ENCODE measurements around the gene YIF1A.
"Not testable (repeated sequence)": the region's sequence is repeated elsewhere in the genome, so short reads cannot be mapped to it uniquely, and the experiment has no call there.

The YIF1A gene

GRCh38 chr11:66325263-66325671, 36.3 kb upstream of the YIF1A start:
- H3K27ac ChIP-seq (ENCODE audit: low read depth, low read length) = no peak overlapping the region
- no peak overlapping the region for H3K9ac ChIP-seq (ENCODE audit: low read depth in 1 of 2, low read length in 2 of 2)
- H3K27me3 ChIP-seq (ENCODE audit: control insufficient read depth in 1 of 2, insufficient read depth in 2 of 2, low read length in 2 of 2) = no peaks in the 10 kb centered on the region
- no peaks in the 10 kb centered on the region for H3K36me3 ChIP-seq (ENCODE audit: control insufficient read depth in 1 of 2, insufficient read depth in 2 of 2, low read length in 2 of 2)
- H3K4me3 ChIP-seq (ENCODE audit: low read depth in 1 of 2, low read length in 2 of 2) = no peak overlapping the region
- no peaks in the 10 kb centered on the region for H3K9me3 ChIP-seq (ENCODE audit: control insufficient read depth in 1 of 2, low read length in 2 of 2)
- peaks cover 10 to 15% of the 10 kb centered on the region in 2 donors for H3K4me1 ChIP-seq (ENCODE audit: control insufficient read depth in 1 of 2, insufficient read depth in 2 of 2, low read length in 2 of 2)

GRCh38 chr11:66324664-66325063, 35.7 kb upstream of the YIF1A start:
- no peaks in the 10 kb centered on the region for H3K36me3 ChIP-seq (ENCODE audit: control insufficient read depth in 1 of 2, insufficient read depth in 2 of 2, low read length in 2 of 2)
- H3K9me3 ChIP-seq (ENCODE audit: control insufficient read depth in 1 of 2, low read length in 2 of 2) = no peaks in the 10 kb centered on the region
- no peak overlapping the region for H3K27ac ChIP-seq (ENCODE audit: low read depth, low read length)
- peaks cover 10 to 15% of the 10 kb centered on the region in 2 donors for H3K4me1 ChIP-seq (ENCODE audit: control insufficient read depth in 1 of 2, insufficient read depth in 2 of 2, low read length in 2 of 2)
- no peak overlapping the region for H3K4me3 ChIP-seq (ENCODE audit: low read depth in 1 of 2, low read length in 2 of 2)
- H3K9ac ChIP-seq (ENCODE audit: low read depth in 1 of 2, low read length in 2 of 2) = no peak overlapping the region
- no peaks in the 10 kb centered on the region for H3K27me3 ChIP-seq (ENCODE audit: control insufficient read depth in 1 of 2, insufficient read depth in 2 of 2, low read length in 2 of 2)

GRCh38 chr11:66323684-66324083, 34.7 kb upstream of the YIF1A start:
- no peaks in the 10 kb centered on the region for H3K36me3 ChIP-seq (ENCODE audit: control insufficient read depth in 1 of 2, insufficient read depth in 2 of 2, low read length in 2 of 2)
- H3K4me1 ChIP-seq (ENCODE audit: control insufficient read depth in 1 of 2, insufficient read depth in 2 of 2, low read length in 2 of 2) = peaks cover 8 to 16% of the 10 kb centered on the region in 2 donors
- no peaks in the 10 kb centered on the region for H3K27me3 ChIP-seq (ENCODE audit: control insufficient read depth in 1 of 2, insufficient read depth in 2 of 2, low read length in 2 of 2)
- no peak overlapping the region for H3K27ac ChIP-seq (ENCODE audit: low read depth, low read length)
- no peak overlapping the region for H3K4me3 ChIP-seq (ENCODE audit: low read depth in 1 of 2, low read length in 2 of 2)
- H3K9ac ChIP-seq (ENCODE audit: low read depth in 1 of 2, low read length in 2 of 2) = no peak overlapping the region
- H3K9me3 ChIP-seq (ENCODE audit: control insufficient read depth in 1 of 2, low read length in 2 of 2) = no peaks in the 10 kb centered on the region

GRCh38 chr11:66322732-66323427, 33.9 kb upstream of the YIF1A start:
- H3K36me3 ChIP-seq (ENCODE audit: control insufficient read depth in 1 of 2, insufficient read depth in 2 of 2, low read length in 2 of 2) = no peaks in the 10 kb centered on the region
- no peaks in the 10 kb centered on the region for H3K27me3 ChIP-seq (ENCODE audit: control insufficient read depth in 1 of 2, insufficient read depth in 2 of 2, low read length in 2 of 2)
- no peaks in the 10 kb centered on the region for H3K9me3 ChIP-seq (ENCODE audit: control insufficient read depth in 1 of 2, low read length in 2 of 2)
- H3K27ac ChIP-seq (ENCODE audit: low read depth, low read length) = no peak overlapping the region
- H3K4me1 ChIP-seq (ENCODE audit: control insufficient read depth in 1 of 2, insufficient read depth in 2 of 2, low read length in 2 of 2) = peaks cover 8 to 16% of the 10 kb centered on the region in 2 donors
- no peak overlapping the region for H3K9ac ChIP-seq (ENCODE audit: low read depth in 1 of 2, low read length in 2 of 2)
- H3K4me3 ChIP-seq (ENCODE audit: low read depth in 1 of 2, low read length in 2 of 2) = no peak overlapping the region

- no peak overlapping the region for H3K27ac ChIP-seq (ENCODE audit: low read depth, low read length)
- no peak overlapping the region for H3K4me3 ChIP-seq (ENCODE audit: low read depth in 1 of 2, low read length in 2 of 2)
- H3K4me1 ChIP-seq (ENCODE audit: control insufficient read depth in 1 of 2, insufficient read depth in 2 of 2, low read length in 2 of 2) = peaks cover 10 to 13% of the 10 kb centered on the region in 2 donors
- H3K9ac ChIP-seq (ENCODE audit: low read depth in 1 of 2, low read length in 2 of 2) = no peak overlapping the region
- H3K36me3 ChIP-seq (ENCODE audit: control insufficient read depth in 1 of 2, insufficient read depth in 2 of 2, low read length in 2 of 2) = no peaks in the 10 kb centered on the region
- no peaks in the 10 kb centered on the region for H3K27me3 ChIP-seq (ENCODE audit: control insufficient read depth in 1 of 2, insufficient read depth in 2 of 2, low read length in 2 of 2)
- no peaks in the 10 kb centered on the region for H3K9me3 ChIP-seq (ENCODE audit: control insufficient read depth in 1 of 2, low read length in 2 of 2)
Observed at GRCh38 chr11:66321606-66322005, 32.7 kb upstream of the YIF1A start.

- H3K36me3 ChIP-seq (ENCODE audit: control insufficient read depth in 1 of 2, insufficient read depth in 2 of 2, low read length in 2 of 2); H3K9me3 ChIP-seq (ENCODE audit: control insufficient read depth in 1 of 2, low read length in 2 of 2); H3K27ac ChIP-seq (ENCODE audit: low read depth, low read length); H3K9ac ChIP-seq (ENCODE audit: low read depth in 1 of 2, low read length in 2 of 2); H3K27me3 ChIP-seq (ENCODE audit: control insufficient read depth in 1 of 2, insufficient read depth in 2 of 2, low read length in 2 of 2); H3K4me3 ChIP-seq (ENCODE audit: low read depth in 1 of 2, low read length in 2 of 2): not testable (repeated sequence)
- peaks cover 10 to 17% of the 10 kb centered on the region in 2 donors for H3K4me1 ChIP-seq (ENCODE audit: control insufficient read depth in 1 of 2, insufficient read depth in 2 of 2, low read length in 2 of 2)
Observed at GRCh38 chr11:66320748-66321147, 31.8 kb upstream of the YIF1A start.

GRCh38 chr11:66320289-66320688, 31.3 kb upstream of the YIF1A start:
- H3K27ac ChIP-seq (ENCODE audit: low read depth, low read length); H3K36me3 ChIP-seq (ENCODE audit: control insufficient read depth in 1 of 2, insufficient read depth in 2 of 2, low read length in 2 of 2); H3K9ac ChIP-seq (ENCODE audit: low read depth in 1 of 2, low read length in 2 of 2); H3K4me3 ChIP-seq (ENCODE audit: low read depth in 1 of 2, low read length in 2 of 2); H3K27me3 ChIP-seq (ENCODE audit: control insufficient read depth in 1 of 2, insufficient read depth in 2 of 2, low read length in 2 of 2); H3K9me3 ChIP-seq (ENCODE audit: control insufficient read depth in 1 of 2, low read length in 2 of 2): not testable (repeated sequence)
- peaks cover 10 to 17% of the 10 kb centered on the region in 2 donors for H3K4me1 ChIP-seq (ENCODE audit: control insufficient read depth in 1 of 2, insufficient read depth in 2 of 2, low read length in 2 of 2)

- Histone ChIP-seq H3K9ac (ENCODE audit: low read depth in 1 of 2, low read length in 2 of 2) (no peak overlapping the region), H3K4me1 (ENCODE audit: control insufficient read depth in 1 of 2, insufficient read depth in 2 of 2, low read length in 2 of 2) (peaks cover 10 to 23% of the 10 kb centered on the region in 2 donors), H3K27ac (ENCODE audit: low read depth, low read length) (no peak overlapping the region), H3K4me3 (ENCODE audit: low read depth in 1 of 2, low read length in 2 of 2) (no peak overlapping the region), H3K36me3 (ENCODE audit: control insufficient read depth in 1 of 2, insufficient read depth in 2 of 2, low read length in 2 of 2) (no peaks in the 10 kb centered on the region), H3K27me3 (ENCODE audit: control insufficient read depth in 1 of 2, insufficient read depth in 2 of 2, low read length in 2 of 2) (no peaks in the 10 kb centered on the region), H3K9me3 (ENCODE audit: control insufficient read depth in 1 of 2, low read length in 2 of 2) (no peaks in the 10 kb centered on the region)
Observed at GRCh38 chr11:66318600-66318970, 29.6 kb upstream of the YIF1A start.

- no peaks in the 10 kb centered on the region for H3K9me3 ChIP-seq (ENCODE audit: control insufficient read depth in 1 of 2, low read length in 2 of 2)
- no peak overlapping the region for H3K4me3 ChIP-seq (ENCODE audit: low read depth in 1 of 2, low read length in 2 of 2)
- no peaks in the 10 kb centered on the region for H3K36me3 ChIP-seq (ENCODE audit: control insufficient read depth in 1 of 2, insufficient read depth in 2 of 2, low read length in 2 of 2)
- H3K27me3 ChIP-seq (ENCODE audit: control insufficient read depth in 1 of 2, insufficient read depth in 2 of 2, low read length in 2 of 2) = no peaks in the 10 kb centered on the region
- H3K9ac ChIP-seq (ENCODE audit: low read depth in 1 of 2, low read length in 2 of 2) = no peak overlapping the region
- peaks cover 14 to 27% of the 10 kb centered on the region in 2 donors for H3K4me1 ChIP-seq (ENCODE audit: control insufficient read depth in 1 of 2, insufficient read depth in 2 of 2, low read length in 2 of 2)
- H3K27ac ChIP-seq (ENCODE audit: low read depth, low read length) = peak overlapping the region; percentile 61
Observed at GRCh38 chr11:66317723-66318599, 29.0 kb upstream of the YIF1A start.

- Histone ChIP-seq H3K4me3 (ENCODE audit: low read depth in 1 of 2, low read length in 2 of 2) (no peak overlapping the region), H3K9ac (ENCODE audit: low read depth in 1 of 2, low read length in 2 of 2) (no peak overlapping the region), H3K27ac (ENCODE audit: low read depth, low read length) (peak overlapping the region; percentile 61), H3K27me3 (ENCODE audit: control insufficient read depth in 1 of 2, insufficient read depth in 2 of 2, low read length in 2 of 2) (no peaks in the 10 kb centered on the region), H3K9me3 (ENCODE audit: control insufficient read depth in 1 of 2, low read length in 2 of 2) (no peaks in the 10 kb centered on the region), H3K36me3 (ENCODE audit: control insufficient read depth in 1 of 2, insufficient read depth in 2 of 2, low read length in 2 of 2) (no peaks in the 10 kb centered on the region), H3K4me1 (ENCODE audit: control insufficient read depth in 1 of 2, insufficient read depth in 2 of 2, low read length in 2 of 2) (peaks cover 14 to 27% of the 10 kb centered on the region in 2 donors)
Observed at GRCh38 chr11:66317322-66317722, 28.4 kb upstream of the YIF1A start.

All from duodenal mucosa (tissue), 2 donors.